Esophagus muscularis mucosa (tissue), 4 donors: ENCODE measurements around the gene ANXA10. TPM values are rescaled to one million over a fixed set of nuclear protein-coding genes. Genes with fewer than 3 reads are reported as not detected.

Source experiments
- DNase-seq: peaks from one replicate; pipeline ENCODE4 v3.0.0-alpha.2; 2017; ENCODE audit errors: extremely low spot score
- H3K27ac ChIP-seq, 4 donors: fragments of 200-600 bp; sonication (generic); replicated peaks in 1 of 4; 1 replicate in 3 of 4; 2 replicates in 1 of 4; pipeline ENCODE4 v1.5.1; 2016 to 2019; ENCODE audit warnings: mild to moderate bottlenecking in 1 of 4
- H3K27me3 ChIP-seq, 4 donors: fragments of 200-600 bp; sonication (generic); one replicate each; pipeline versions ENCODE4 v1.5.1 to v1.6.0; 2016 to 2019
- H3K36me3 ChIP-seq, 4 donors: fragments of 200-600 bp; sonication (generic); one replicate each; pipeline ENCODE4 v1.5.1; 2016 to 2019
- H3K4me1 ChIP-seq, 4 donors: fragments of 200-600 bp; sonication (generic); one replicate each; pipeline ENCODE4 v1.5.1; 2016 to 2019
- H3K4me3 ChIP-seq, 4 donors: fragments of 200-600 bp; sonication (generic); 1 replicate in 2 of 4; 2 replicates in 2 of 4; pipeline ENCODE4 v1.5.1; 2016 to 2019; ENCODE audit warnings: mild to moderate bottlenecking in 4 of 4, moderate library complexity in 1 of 4
- H3K9me3 ChIP-seq, 4 donors: fragments of 200-600 bp; sonication (generic); 1 replicate in 3 of 4; 2 replicates in 1 of 4; pipeline ENCODE4 v1.5.1; 2016 to 2019
- CTCF ChIP-seq, 3 experiments: fragments of 200-600 bp in 2 of 3; fragments of 450-650 bp in 1 of 3; sonication (generic) in 2 of 3; IDR thresholded peaks; one replicate each; pipeline ENCODE4 v1.5.1; 2017 to 2019; ENCODE audit warnings: antibody characterized with exemption in 3 of 3, mild to moderate bottlenecking in 2 of 3, moderate library complexity in 1 of 3
- EP300 ChIP-seq: sonication (generic); formaldehyde crosslinking; IDR thresholded peaks from one replicate; pipeline ENCODE4 v1.6.1; 2017; ENCODE audit warnings: antibody characterized with exemption
- POLR2A ChIP-seq: fragments of 450-650 bp; IDR thresholded peaks from one replicate; pipeline ENCODE4 v1.6.1; 2017; ENCODE audit warnings: antibody characterized with exemption, moderate library complexity, mild to moderate bottlenecking, low read depth
- POLR2AphosphoS5 ChIP-seq, 2 donors: sonication (generic); formaldehyde crosslinking; IDR thresholded peaks; one replicate each; pipeline ENCODE4 v1.6.1; 2017; ENCODE audit warnings: antibody characterized with exemption in 2 of 2
- WGBS: methylation state at CpG from one replicate; pipeline ENCODE4 v1.1.5; 2018; 5-methylcytosine and 5-hydroxymethylcytosine counted together
- intact Hi-C: fragments of 100-400 bp; cut with DNase I; formaldehyde crosslinking; loops from one replicate; pipeline ENCODE4 v1.15.1; 2023
- total RNA-seq, 4 donors: library from RNA; depleted of rRNA; stranded (reverse); fragments of >200 nt; gene quantifications; one replicate each; pipeline versions ENCODE4 v1.1.0 to v1.2.1, GENCODE V29; 2016

Gene ANXA10
- total RNA-seq, 4 donors from 2014 or later: 4.6 TPM; not detected in 3

GRCh38 chr4:168174308-168174707 lies 82.0 kb downstream of the ANXA10 start:
- Histone ChIP-seq H3K27ac (no peak overlapping the region), H3K9me3 (no peaks in the 10 kb centered on the region), H3K27me3 (no peaks in the 10 kb centered on the region), H3K36me3 (no peaks in the 10 kb centered on the region), H3K4me1 (no peaks in the 10 kb centered on the region), H3K4me3 (no peak overlapping the region)
- no peak for TF ChIP-seq POLR2AphosphoS5 (IDR thresholded peaks at IDR 0.05)
- TF ChIP-seq POLR2A: no peak
- TF ChIP-seq EP300: no peak
- TF ChIP-seq CTCF (IDR thresholded peaks at IDR 0.05): no peak
- intact Hi-C loops: no loop called here
- DNase-seq: no peak
- WGBS: 82% methylated on average over 6 of the region's 6 CpGs

- no peak overlapping the region for H3K4me3 ChIP-seq
- no peaks in the 10 kb centered on the region for H3K9me3 ChIP-seq
- intact Hi-C loops: no loop called here
- WGBS: 92% methylated on average over 5 of the region's 5 CpGs
- H3K4me1 ChIP-seq: no peaks in the 10 kb centered on the region
- H3K27me3 ChIP-seq: no peaks in the 10 kb centered on the region
- DNase-seq: no peak
- no peak for TF ChIP-seq POLR2AphosphoS5 (IDR thresholded peaks at IDR 0.05)
- no peak for TF ChIP-seq POLR2A
- no peak for TF ChIP-seq CTCF (IDR thresholded peaks at IDR 0.05)
- no peak for TF ChIP-seq EP300
- H3K27ac ChIP-seq: no peak overlapping the region
- no peaks in the 10 kb centered on the region for H3K36me3 ChIP-seq
These were observed 85.3 kb downstream of the ANXA10 start for GRCh38 chr4:168177546-168178149.

GRCh38 chr4:168183717-168184571 lies 91.6 kb downstream of the ANXA10 start:
- H3K9me3 ChIP-seq: no peaks in the 10 kb centered on the region
- no peaks in the 10 kb centered on the region for H3K27me3 ChIP-seq
- H3K4me3 ChIP-seq: no peak overlapping the region
- no peak for TF ChIP-seq POLR2A
- no peak for TF ChIP-seq POLR2AphosphoS5 (IDR thresholded peaks at IDR 0.05)
- TF ChIP-seq CTCF (IDR thresholded peaks at IDR 0.05): peak; percentile 35 to 54 (median 48)
- no peak for TF ChIP-seq EP300
- no peaks in the 10 kb centered on the region for H3K36me3 ChIP-seq
- intact Hi-C loops: no loop called here
- no peak for DNase-seq
- H3K4me1 ChIP-seq: no peaks in the 10 kb centered on the region
- no peak overlapping the region for H3K27ac ChIP-seq
- 45% methylated on average over 6 of the region's 6 CpGs for WGBS

GRCh38 chr4:168188754-168189153 lies 96.4 kb downstream of the ANXA10 start:
- intact Hi-C loops: no loop called here

More at GRCh38 chr4:168188754-168189153, 96.4 kb downstream of the ANXA10 start:
- H3K9me3 ChIP-seq: no peaks in the 10 kb centered on the region
- no peaks in the 10 kb centered on the region for H3K27me3 ChIP-seq
- H3K4me1 ChIP-seq: no peaks in the 10 kb centered on the region
- no peak overlapping the region for H3K27ac ChIP-seq
- no peak for DNase-seq
- 88% methylated on average over 1 of the region's 1 CpG for WGBS
- no peaks in the 10 kb centered on the region for H3K36me3 ChIP-seq
- no peak overlapping the region for H3K4me3 ChIP-seq
- TF ChIP-seq EP300 (no peak), POLR2AphosphoS5 (IDR thresholded peaks at IDR 0.05) (no peak), CTCF (IDR thresholded peaks at IDR 0.05) (no peak), POLR2A (no peak)
